Chondrocyte (in vitro differentiated cells): ENCODE data around the gene GABRB1. TPM values are rescaled to one million over a fixed set of nuclear protein-coding genes. Genes with fewer than 3 reads are reported as not detected.

Experiments used
- DNase-seq: peaks from one replicate; pipeline ENCODE4 v3.0.0; 2021; ENCODE audit warnings: mixed read lengths, low spot score
- H3K27ac Mint-ChIP-seq: one replicate; pipeline ENCODE4 v1.8.0; 2021; ENCODE audit warnings: mild to moderate bottlenecking, moderate library complexity, mixed read lengths; ENCODE audit not compliant: unreplicated experiment
- H3K27me3 Mint-ChIP-seq: 2 replicates; pipeline ENCODE4 v1.8.0; 2021; ENCODE audit warnings: low read depth, mixed read lengths
- H3K36me3 Mint-ChIP-seq: 2 replicates; pipeline ENCODE4 v1.8.0; 2021; ENCODE audit warnings: low read depth, mixed read lengths
- H3K4me1 Mint-ChIP-seq: 2 replicates; pipeline ENCODE4 v1.8.0; 2021; ENCODE audit warnings: low read depth, mild to moderate bottlenecking, mixed read lengths
- H3K4me3 Mint-ChIP-seq: one replicate; pipeline ENCODE4 v1.8.0; 2021; ENCODE audit warnings: mild to moderate bottlenecking, moderate library complexity, mixed read lengths; ENCODE audit not compliant: unreplicated experiment
- H3K9me3 Mint-ChIP-seq: 2 replicates; pipeline ENCODE4 v1.8.0; 2021; ENCODE audit warnings: low read depth, mixed read lengths
- total RNA-seq: library from RNA; stranded (reverse); gene quantifications from 3 replicates; pipeline ENCODE4 v1.2.1, GENCODE V29; 2021
- TF ChIP-seq, protein P1 (sequence below): fragments of 200-600 bp; sonication (generic); IDR thresholded peaks from 2 replicates; pipeline ENCODE4 v1.5.0; 2021; ENCODE audit warnings: antibody characterized with exemption, mild to moderate bottlenecking, moderate library complexity

The GABRB1 gene
- total RNA-seq, 1 donor from 2014 or later = not detected

DNA sequence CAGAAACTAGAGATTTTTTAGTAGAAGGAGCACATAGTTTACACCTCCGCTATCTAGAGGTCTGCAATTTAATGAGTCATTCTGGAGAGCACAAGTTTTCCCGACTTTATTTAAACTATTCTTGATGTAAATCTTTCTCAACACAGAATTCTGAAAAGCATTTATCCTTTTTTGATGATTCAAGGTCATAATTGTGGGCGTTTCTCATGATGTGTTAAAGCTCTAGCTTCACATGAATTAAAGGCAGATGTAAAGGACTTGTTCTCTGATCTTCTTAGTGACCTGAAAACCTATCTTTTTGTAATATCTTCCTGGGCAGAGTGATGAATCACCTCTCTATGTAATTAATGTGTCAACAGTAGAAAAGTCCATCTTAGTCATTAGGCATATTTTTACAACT is 303.3 kb downstream of the GABRB1 start:
- DNase-seq = no peak
- Mint-ChIP-seq H3K27ac (no peak overlapping the region), H3K9me3 (no peaks in the 10 kb centered on the region), H3K4me3 (no peak overlapping the region), H3K27me3 (peaks cover 19% of the 10 kb centered on the region), H3K4me1 (no peaks in the 10 kb centered on the region), H3K36me3 (no peaks in the 10 kb centered on the region)
- TF ChIP-seq, protein P1, sequence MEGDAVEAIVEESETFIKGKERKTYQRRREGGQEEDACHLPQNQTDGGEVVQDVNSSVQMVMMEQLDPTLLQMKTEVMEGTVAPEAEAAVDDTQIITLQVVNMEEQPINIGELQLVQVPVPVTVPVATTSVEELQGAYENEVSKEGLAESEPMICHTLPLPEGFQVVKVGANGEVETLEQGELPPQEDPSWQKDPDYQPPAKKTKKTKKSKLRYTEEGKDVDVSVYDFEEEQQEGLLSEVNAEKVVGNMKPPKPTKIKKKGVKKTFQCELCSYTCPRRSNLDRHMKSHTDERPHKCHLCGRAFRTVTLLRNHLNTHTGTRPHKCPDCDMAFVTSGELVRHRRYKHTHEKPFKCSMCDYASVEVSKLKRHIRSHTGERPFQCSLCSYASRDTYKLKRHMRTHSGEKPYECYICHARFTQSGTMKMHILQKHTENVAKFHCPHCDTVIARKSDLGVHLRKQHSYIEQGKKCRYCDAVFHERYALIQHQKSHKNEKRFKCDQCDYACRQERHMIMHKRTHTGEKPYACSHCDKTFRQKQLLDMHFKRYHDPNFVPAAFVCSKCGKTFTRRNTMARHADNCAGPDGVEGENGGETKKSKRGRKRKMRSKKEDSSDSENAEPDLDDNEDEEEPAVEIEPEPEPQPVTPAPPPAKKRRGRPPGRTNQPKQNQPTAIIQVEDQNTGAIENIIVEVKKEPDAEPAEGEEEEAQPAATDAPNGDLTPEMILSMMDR = no peak

DNA sequence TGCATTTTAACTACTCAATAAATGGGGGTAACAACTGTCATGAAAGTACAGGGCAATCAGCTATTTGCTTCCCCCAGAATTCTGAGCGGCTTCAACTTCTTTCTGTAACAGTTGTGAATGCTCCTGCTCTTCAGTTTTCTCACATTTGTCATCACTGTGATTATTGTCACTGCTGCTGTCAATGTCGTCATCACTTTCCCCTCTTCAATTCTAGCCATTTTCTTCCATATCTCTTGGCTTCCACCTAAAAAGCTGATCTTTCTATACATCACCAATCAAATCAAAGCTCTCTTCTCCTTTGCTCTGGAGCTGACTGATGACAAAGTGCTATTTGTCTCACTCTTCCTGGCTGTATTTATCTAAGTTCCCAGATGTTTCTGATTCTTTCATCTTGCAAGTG is 306.5 kb downstream of the GABRB1 start:
- Mint-ChIP-seq H3K27ac (no peak overlapping the region), H3K4me3 (no peak overlapping the region), H3K9me3 (no peaks in the 10 kb centered on the region), H3K36me3 (no peaks in the 10 kb centered on the region), H3K27me3 (peaks cover 17% of the 10 kb centered on the region), H3K4me1 (no peaks in the 10 kb centered on the region)
- DNase-seq = no peak
- TF ChIP-seq, protein P1 = no peak

DNA sequence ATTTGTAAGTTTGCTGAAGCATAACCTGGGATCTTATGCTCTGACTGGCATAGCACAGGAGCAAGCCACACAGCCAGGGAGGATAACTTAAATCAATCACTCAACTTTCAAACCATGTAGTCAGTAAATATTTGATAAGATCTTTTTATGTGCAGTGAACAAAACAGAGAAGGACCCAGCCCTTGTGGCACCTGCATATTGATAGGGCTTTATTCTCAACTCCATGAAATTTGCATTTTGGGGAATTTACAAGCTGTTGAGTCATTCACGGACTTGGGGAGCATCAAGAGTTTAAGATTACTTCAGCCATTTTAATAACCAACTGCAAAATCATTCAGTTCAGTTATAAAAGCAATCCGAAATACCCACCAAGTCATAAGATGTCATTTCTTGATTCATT is 309.5 kb downstream of the GABRB1 start:
- Mint-ChIP-seq H3K36me3 (no peaks in the 10 kb centered on the region), H3K27ac (no peak overlapping the region), H3K9me3 (no peaks in the 10 kb centered on the region), H3K4me3 (no peak overlapping the region), H3K4me1 (no peaks in the 10 kb centered on the region), H3K27me3 (peaks cover 15% of the 10 kb centered on the region)
- no peak for DNase-seq
- TF ChIP-seq, protein P1 = no peak

DNA sequence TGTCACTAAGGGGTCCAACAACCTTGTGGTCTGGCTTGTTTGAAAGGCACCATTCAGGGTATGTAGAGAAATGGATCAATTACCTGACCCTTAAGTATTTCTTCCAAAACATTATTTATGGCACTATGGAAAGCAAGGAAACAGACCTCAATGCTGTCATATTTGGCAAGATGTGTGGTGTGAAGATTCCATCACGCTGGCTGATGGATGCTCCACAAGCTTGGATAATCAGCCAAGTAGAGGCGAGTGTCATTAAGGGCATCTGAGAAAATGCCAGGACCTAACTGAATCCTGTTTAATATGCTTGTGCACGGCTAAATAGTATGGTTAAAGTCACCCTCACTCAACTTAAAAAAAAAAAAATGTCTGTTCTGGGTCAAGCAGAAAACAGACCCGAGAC is 311.4 kb downstream of the GABRB1 start:
- Mint-ChIP-seq H3K4me3 (no peak overlapping the region), H3K36me3 (no peaks in the 10 kb centered on the region), H3K27ac (no peak overlapping the region), H3K4me1 (peaks cover 3% of the 10 kb centered on the region), H3K9me3 (no peaks in the 10 kb centered on the region), H3K27me3 (peaks cover 10% of the 10 kb centered on the region)
- TF ChIP-seq, protein P1 = no peak
- no peak for DNase-seq

DNA sequence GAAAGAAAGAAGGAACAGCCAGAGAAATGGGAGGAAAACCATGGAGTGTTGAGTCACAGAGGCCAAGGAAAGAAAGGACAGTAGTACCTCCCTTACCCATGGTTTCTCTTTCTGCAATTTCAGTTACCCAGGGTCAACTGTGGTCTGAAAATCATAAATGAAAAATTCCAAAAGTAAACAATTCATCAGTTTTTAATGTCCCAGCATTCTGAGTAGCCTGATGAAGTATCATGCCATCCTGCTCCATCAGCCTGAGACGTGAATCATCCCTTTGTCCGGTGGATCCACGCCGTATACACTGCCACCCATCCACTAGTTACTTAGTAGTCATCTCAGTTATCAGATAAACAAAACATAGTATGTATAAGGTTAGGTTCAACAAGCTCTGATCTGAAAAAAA is 318.0 kb downstream of the GABRB1 start:
- Mint-ChIP-seq H3K9me3 (no peaks in the 10 kb centered on the region), H3K27ac (no peak overlapping the region), H3K4me3 (no peak overlapping the region), H3K27me3 (no peaks in the 10 kb centered on the region), H3K4me1 (peaks cover 3% of the 10 kb centered on the region), H3K36me3 (no peaks in the 10 kb centered on the region)
- DNase-seq = no peak
- TF ChIP-seq, protein P1 = no peak
